ENCODE data around the gene TMEM91. TPM values are rescaled to one million over a fixed set of nuclear protein-coding genes. Genes with fewer than 3 reads are reported as not detected.

Gene TMEM91
- total and polyA plus RNA-seq, 2 donors (not counting 1 experiment from before 2014, with no cell fraction given), result 6.3 to 7.1 TPM

- ATAC-seq (ENCODE audit: low read depth), result no peak
- Histone ChIP-seq H3K27me3 (replicated peaks in 1 of 4; ENCODE audit: control extremely low read depth in 1 of 4, control insufficient read depth in 3 of 4, insufficient read depth in 4 of 4, low read length in 3 of 4) (no peaks in the 10 kb centered on the region), H3K4me1 (ENCODE audit: control insufficient read depth in 2 of 2, insufficient read depth in 2 of 2, low read length in 2 of 2) (no peaks in the 10 kb centered on the region), H3K27ac (ENCODE audit: low read length in 2 of 2) (no peak overlapping the region), H4K20me1 (ENCODE audit: control insufficient read depth, insufficient read depth, low read length, poor library complexity, severe bottlenecking) (peaks cover 14% of the 10 kb centered on the region), H3K4me3 (ENCODE audit: control extremely low read depth in 1 of 5, extremely low read depth in 1 of 5, insufficient read depth in 1 of 5, low read depth in 2 of 5, low read length in 4 of 5) (no peak overlapping the region), H3K4me2 (replicated peaks; ENCODE audit: low read depth, low read length, poor library complexity, severe bottlenecking) (no peak overlapping the region), H3K79me2 (ENCODE audit: control insufficient read depth, insufficient read depth, low read length) (peaks cover 5% of the 10 kb centered on the region), H3K36me3 (replicated peaks in 1 of 2; ENCODE audit: control extremely low read depth in 1 of 2, control insufficient read depth in 1 of 2, extremely low read depth in 1 of 2, insufficient read depth in 2 of 2, low read length in 1 of 2) (peaks cover 0 to 69% of the 10 kb centered on the region in 2 experiments), H2AFZ (ENCODE audit: insufficient read depth, low read depth, low read length, poor library complexity, severe bottlenecking) (no peak overlapping the region), H3K9ac (ENCODE audit: low read length) (no peak overlapping the region), H3K9me3 (ENCODE audit: control extremely low read depth in 1 of 3, control insufficient read depth in 2 of 3, insufficient read depth in 1 of 3, low read length in 2 of 3) (no peaks in the 10 kb centered on the region)
- intact Hi-C loops (cut with micrococcal nuclease), result no loop called here
- ChIA-PET CTCF (interaction anchor here (1.5 kb wide), 1 partner anchor 142 kb away, joined by 3 read pairs; no protein-coding TSS in a partner anchor), POLR2A (no interaction called here)
- Mint-ChIP-seq H3K27me3 (no peaks in the 10 kb centered on the region), H3K4me3 (no peak overlapping the region), H3K27ac (no peak overlapping the region), H3K4me1 (no peaks in the 10 kb centered on the region), H3K9me3 (ENCODE audit: insufficient read depth) (no peaks in the 10 kb centered on the region)
- DNase-seq, result no peak
- WGBS (ENCODE audit: insufficient coverage), result 97% methylated on average over 6 of the region's 6 CpGs
- TF ChIP-seq CTCF (IDR thresholded peaks at IDR 0.05) (no peak), EZH2 (IDR thresholded peaks at IDR 0.05; ENCODE audit: borderline replicate concordance, insufficient read depth, low read depth, low read length, poor library complexity, severe bottlenecking) (no peak)
Measured at GRCh38 chr19:41421314-41421713, 45.0 kb downstream of the TMEM91 start.

GRCh38 chr19:41421973-41422372, 45.6 kb downstream of the TMEM91 start:
- H3K27me3 Mint-ChIP-seq, result no peaks in the 10 kb centered on the region
- no peak overlapping the region for H3K27ac Mint-ChIP-seq
- peaks cover 0 to 69% of the 10 kb centered on the region in 2 experiments for H3K36me3 ChIP-seq (replicated peaks in 1 of 2; ENCODE audit: control extremely low read depth in 1 of 2, control insufficient read depth in 1 of 2, extremely low read depth in 1 of 2, insufficient read depth in 2 of 2, low read length in 1 of 2)
- no peak overlapping the region for H3K4me3 ChIP-seq (ENCODE audit: control extremely low read depth in 1 of 5, extremely low read depth in 1 of 5, insufficient read depth in 1 of 5, low read depth in 2 of 5, low read length in 4 of 5)
- TF ChIP-seq EZH2 (IDR thresholded peaks at IDR 0.05; ENCODE audit: borderline replicate concordance, insufficient read depth, low read depth, low read length, poor library complexity, severe bottlenecking) (no peak), CTCF (IDR thresholded peaks at IDR 0.05) (no peak)
- no peak overlapping the region for H3K4me3 Mint-ChIP-seq
- peaks cover 0 to 1% of the 10 kb centered on the region in 2 donors for H3K4me1 ChIP-seq (ENCODE audit: control insufficient read depth in 2 of 2, insufficient read depth in 2 of 2, low read length in 2 of 2)
- ATAC-seq (ENCODE audit: low read depth) (no peak), DNase-seq (no peak)
- peaks cover 14% of the 10 kb centered on the region for H4K20me1 ChIP-seq (ENCODE audit: control insufficient read depth, insufficient read depth, low read length, poor library complexity, severe bottlenecking)
- intact Hi-C loops (cut with micrococcal nuclease), result no loop called here
- H3K4me1 Mint-ChIP-seq, result peaks cover 2% of the 10 kb centered on the region
- H2AFZ ChIP-seq (ENCODE audit: insufficient read depth, low read depth, low read length, poor library complexity, severe bottlenecking), result no peak overlapping the region
- no peak overlapping the region for H3K27ac ChIP-seq (ENCODE audit: low read length in 2 of 2)
- no peaks in the 10 kb centered on the region for H3K9me3 ChIP-seq (ENCODE audit: control extremely low read depth in 1 of 3, control insufficient read depth in 2 of 3, insufficient read depth in 1 of 3, low read length in 2 of 3)
- H3K79me2 ChIP-seq (ENCODE audit: control insufficient read depth, insufficient read depth, low read length), result peaks cover 4% of the 10 kb centered on the region
- H3K4me2 ChIP-seq (replicated peaks; ENCODE audit: low read depth, low read length, poor library complexity, severe bottlenecking), result no peak overlapping the region
- no peak overlapping the region for H3K9ac ChIP-seq (ENCODE audit: low read length)
- H3K9me3 Mint-ChIP-seq (ENCODE audit: insufficient read depth), result no peaks in the 10 kb centered on the region
- POLR2A ChIA-PET, result no interaction called here
- no peaks in the 10 kb centered on the region for H3K27me3 ChIP-seq (replicated peaks in 1 of 4; ENCODE audit: control extremely low read depth in 1 of 4, control insufficient read depth in 3 of 4, insufficient read depth in 4 of 4, low read length in 3 of 4)
- over 99% methylated on average over 15 of the region's 20 CpGs for WGBS (ENCODE audit: insufficient coverage)
- CTCF ChIA-PET, result no interaction called here

All from B cell (primary cell).